B cell (primary cell): ENCODE results near the gene TLE6. TPM values are rescaled to one million over a fixed set of nuclear protein-coding genes. Genes with fewer than 3 reads are reported as not detected.
A peak's percentile ranks its signal among the peaks of the same experiment; 100 is the strongest.

Experiments used
- ATAC-seq: fragments of 200-7000 bp; cut with Tn5 transposase; one replicate; pipeline ENCODE4 v1.10.0; 2021; ENCODE audit warnings: low read depth, mild to moderate bottlenecking, moderate number of reproducible peaks, moderate library complexity
- CTCF ChIA-PET: fragments of 350-600 bp; sonication (Branson Sonifier 250); formaldehyde crosslinking; loops from one replicate; lab custom pipeline; 2021; ENCODE audit warnings: antibody characterized with exemption, inconsistent platforms; lab: Charles Lee
- POLR2A ChIA-PET: fragments of 350-600 bp; sonication (Branson Sonifier 250); formaldehyde crosslinking; loops from one replicate; lab custom pipeline; 2021; ENCODE audit warnings: antibody characterized with exemption; lab: Charles Lee
- DNase-seq: peaks from one replicate; pipeline ENCODE4 v3.0.0; 2013
- H2AFZ ChIP-seq: 2 replicates; pipeline ENCODE4 v1.6.1; 2012; ENCODE audit warnings: mild to moderate bottlenecking, low read depth, low read length; ENCODE audit not compliant: insufficient read depth, poor library complexity, severe bottlenecking
- H3K27ac ChIP-seq, 2 donors: 1 replicate in 1 of 2; 2 replicates in 1 of 2; pipeline ENCODE4 v1.5.1; 2012 to 2013; ENCODE audit warnings: low read length in 2 of 2, mild to moderate bottlenecking in 2 of 2, moderate library complexity in 1 of 2
- H3K27me3 ChIP-seq, 4 experiments: fragments of 200-600 bp in 1 of 4; sonication (generic) in 1 of 4; replicated peaks in 1 of 4; 1 replicate in 2 of 4; 2 replicates in 2 of 4; pipeline versions ENCODE4 v1.6.1 to v1.7.0; 2013 to 2016; ENCODE audit warnings: low read length in 3 of 4, mild to moderate bottlenecking in 2 of 4, mixed read lengths in 1 of 4, moderate library complexity in 1 of 4; ENCODE audit not compliant: insufficient read depth in 4 of 4, control insufficient read depth in 3 of 4; ENCODE audit errors: control extremely low read depth in 1 of 4
- H3K36me3 ChIP-seq, 2 experiments: replicated peaks in 1 of 2; 1 replicate in 1 of 2; 2 replicates in 1 of 2; pipeline versions ENCODE4 v1.6.1 to v1.7.1; 2013; ENCODE audit warnings: low read length in 1 of 2; ENCODE audit not compliant: insufficient read depth in 2 of 2, control insufficient read depth in 1 of 2; ENCODE audit errors: control extremely low read depth in 1 of 2, extremely low read depth in 1 of 2
- H3K4me1 ChIP-seq, 2 donors: fragments of 200-600 bp in 1 of 2; sonication (generic) in 1 of 2; 1 replicate in 1 of 2; 2 replicates in 1 of 2; pipeline versions ENCODE4 v1.5.1 to v1.6.1; 2013 to 2017; ENCODE audit warnings: low read length in 2 of 2; ENCODE audit not compliant: control insufficient read depth in 2 of 2, insufficient read depth in 2 of 2
- H3K4me2 ChIP-seq: replicated peaks from 2 replicates; pipeline ENCODE3; 2012; ENCODE audit warnings: mild to moderate bottlenecking, low read depth, low read length; ENCODE audit not compliant: poor library complexity, severe bottlenecking
- H3K4me3 ChIP-seq, 5 experiments: fragments of 200-600 bp in 1 of 5; sonication (generic) in 1 of 5; 1 replicate in 3 of 5; 2 replicates in 2 of 5; pipeline versions ENCODE4 v1.5.1 to v1.7.0; 2011 to 2016; ENCODE audit warnings: low read length in 4 of 5, mild to moderate bottlenecking in 4 of 5, low read depth in 2 of 5, control low read depth in 1 of 5, moderate library complexity in 1 of 5; ENCODE audit not compliant: insufficient read depth in 1 of 5; ENCODE audit errors: control extremely low read depth in 1 of 5, extremely low read depth in 1 of 5
- H3K79me2 ChIP-seq: fragments of 200-600 bp; sonication (generic); one replicate; pipeline ENCODE4 v1.6.0; 2016; ENCODE audit warnings: low read length; ENCODE audit not compliant: control insufficient read depth, insufficient read depth
- H3K9ac ChIP-seq: fragments of 200-600 bp; sonication (generic); 2 replicates; pipeline ENCODE4 v1.6.1; 2017; ENCODE audit warnings: mild to moderate bottlenecking, low read length, moderate library complexity
- H3K9me3 ChIP-seq, 3 donors: one replicate each; pipeline versions ENCODE4 v1.6.1 to v1.7.1; 2013; ENCODE audit warnings: low read length in 2 of 3; ENCODE audit not compliant: control insufficient read depth in 2 of 3, insufficient read depth in 1 of 3; ENCODE audit errors: control extremely low read depth in 1 of 3
- H4K20me1 ChIP-seq: 2 replicates; pipeline ENCODE4 v1.6.0; 2012; ENCODE audit warnings: mild to moderate bottlenecking, low read length; ENCODE audit not compliant: insufficient read depth, control insufficient read depth, poor library complexity, severe bottlenecking
- H3K27ac Mint-ChIP-seq: one replicate; pipeline ENCODE4 v1.8.0; 2021; ENCODE audit warnings: mixed read lengths
- H3K27me3 Mint-ChIP-seq: one replicate; pipeline ENCODE4 v1.8.0; 2021; ENCODE audit warnings: mixed read lengths
- H3K4me1 Mint-ChIP-seq: one replicate; pipeline ENCODE4 v1.8.0; 2021; ENCODE audit warnings: mixed read lengths
- H3K4me3 Mint-ChIP-seq: one replicate; pipeline ENCODE4 v1.8.0; 2021; ENCODE audit warnings: mixed read lengths
- H3K9me3 Mint-ChIP-seq: one replicate; pipeline ENCODE4 v1.8.0; 2022; ENCODE audit warnings: mixed read lengths; ENCODE audit not compliant: insufficient read depth
- CTCF ChIP-seq: fragments of 200-600 bp; IDR thresholded peaks from one replicate; pipeline ENCODE4 v1.8.0; 2022; ENCODE audit warnings: antibody characterized with exemption, mild to moderate bottlenecking
- EZH2 ChIP-seq: IDR thresholded peaks from 2 replicates; pipeline ENCODE4 v1.6.1; 2012; ENCODE audit warnings: borderline replicate concordance, low read depth, mild to moderate bottlenecking, moderate library complexity, low read length; ENCODE audit not compliant: insufficient read depth, poor library complexity, severe bottlenecking
- WGBS: methylation state at CpG from one replicate; pipeline ENCODE4 v1.1.5; 2013; ENCODE audit warnings: missing lambda C conversion rate; ENCODE audit not compliant: insufficient coverage; 5-methylcytosine and 5-hydroxymethylcytosine counted together
- intact Hi-C: fragments of 100-400 bp; cut with micrococcal nuclease; formaldehyde crosslinking; loops from one replicate; pipeline ENCODE4 v1.10.0; 2022
- polyA plus RNA-seq: library from polyadenylated mRNA; depleted of rRNA; stranded (reverse); fragments of >200 nt; gene quantifications from 2 replicates; pipeline ENCODE4 v1.2.3, GENCODE V29; 2012
- total RNA-seq, 2 donors: library from RNA; stranded (reverse); fragments of 120-200 nt in 1 of 2; gene quantifications; 1 replicate in 1 of 2; 2 replicates in 1 of 2; pipeline versions ENCODE4 v1.2.3 to v1.2.4, GENCODE V29; 2013 to 2022

Gene TLE6
- total and polyA plus RNA-seq, 2 donors (not counting 1 experiment from before 2014, with no cell fraction given): 1.5 to 3.0 TPM

- H3K9me3 ChIP-seq: no peaks in the 10 kb centered on the region
- H3K4me1 ChIP-seq: peaks cover 3 to 11% of the 10 kb centered on the region in 2 donors
- no peaks in the 10 kb centered on the region for H3K36me3 ChIP-seq
- H3K27me3 ChIP-seq: peaks cover 0 to 8% (median 0%) of the 10 kb centered on the region in 4 experiments
- ChIA-PET CTCF (interaction anchor here (0.5 to 1.4 kb wide), 7 partner anchors 13 to 91 kb away, joined by 3 to 5 read pairs (median 4); no protein-coding TSS in a partner anchor), POLR2A (interaction anchor here (0.7 kb wide), 1 partner anchor 11 kb away, joined by 5 read pairs; no protein-coding TSS in a partner anchor)
- Mint-ChIP-seq H3K27ac (peak overlapping the region; percentile 32), H3K4me3 (peak overlapping the region; percentile 9), H3K27me3 (peaks cover 5% of the 10 kb centered on the region), H3K9me3 (no peaks in the 10 kb centered on the region), H3K4me1 (peaks cover 18% of the 10 kb centered on the region)
- no peaks in the 10 kb centered on the region for H3K79me2 ChIP-seq
- H3K9ac ChIP-seq: no peak overlapping the region
- 18% methylated on average over 24 of the region's 40 CpGs for WGBS
- H3K4me2 ChIP-seq: peak overlapping the region; percentile 57
- H3K4me3 ChIP-seq: no peak overlapping the region
- ATAC-seq: no peak
- TF ChIP-seq CTCF: no peak
- no peak for TF ChIP-seq EZH2
- intact Hi-C loops: no loop called here
- H2AFZ ChIP-seq: peak overlapping the region; percentile 58
- no peaks in the 10 kb centered on the region for H4K20me1 ChIP-seq
- DNase-seq: no peak
- no peak overlapping the region for H3K27ac ChIP-seq
Measured at GRCh38 chr19:3041761-3042620, 64.6 kb downstream of the TLE6 start.
